Mesodermal cell (in vitro differentiated cells): ENCODE measurements around the gene GATA5.

ENCODE experiments used
- H3K27ac ChIP-seq: 2 replicates; pipeline ENCODE4 v1.7.0; 2013; ENCODE audit warnings: mild to moderate bottlenecking, low read depth, low read length, moderate library complexity; ENCODE audit not compliant: severe bottlenecking
- H3K36me3 ChIP-seq: 2 replicates; pipeline ENCODE4 v1.7.1; 2013; ENCODE audit warnings: mild to moderate bottlenecking, low read length, moderate library complexity; ENCODE audit not compliant: control insufficient read depth, insufficient read depth
- H3K4me1 ChIP-seq: one replicate; pipeline ENCODE4 v1.7.1; 2013; ENCODE audit warnings: mild to moderate bottlenecking, low read length; ENCODE audit not compliant: insufficient read depth, control insufficient read depth, poor library complexity, severe bottlenecking
- H3K4me3 ChIP-seq: 2 replicates; pipeline ENCODE4 v1.7.0; 2013; ENCODE audit warnings: low read length, control low read depth, mild to moderate bottlenecking; ENCODE audit not compliant: insufficient read depth, poor library complexity, severe bottlenecking; ENCODE audit errors: extremely low read depth
- H3K9me3 ChIP-seq: 2 replicates; pipeline ENCODE4 v1.7.1; 2013; ENCODE audit warnings: mild to moderate bottlenecking, low read length, moderate library complexity; ENCODE audit not compliant: control insufficient read depth
- WGBS, 2 experiments: methylation state at CpG; one replicate each; pipeline ENCODE4 v1.1.5; 2013; ENCODE audit warnings: missing lambda C conversion rate in 2 of 2; ENCODE audit not compliant: insufficient coverage in 2 of 2; 5-methylcytosine and 5-hydroxymethylcytosine counted together

GATA5 gene

GRCh38 chr20:62487561-62488354 lies 12.0 kb upstream of the GATA5 start:
- H3K27ac ChIP-seq, result peak overlapping the region; percentile 64
- no peaks in the 10 kb centered on the region for H3K36me3 ChIP-seq
- H3K4me1 ChIP-seq, result peaks cover 53% of the 10 kb centered on the region
- H3K4me3 ChIP-seq, result no peak overlapping the region
- peaks cover 8% of the 10 kb centered on the region for H3K9me3 ChIP-seq
- WGBS, 2 experiments, result 73 to 78% methylated on average over 6 to 8 of the region's 14 CpGs

- Histone ChIP-seq H3K4me3 (no peak overlapping the region), H3K36me3 (no peaks in the 10 kb centered on the region), H3K4me1 (peaks cover 59% of the 10 kb centered on the region), H3K9me3 (peaks cover 8% of the 10 kb centered on the region), H3K27ac (peak overlapping the region; percentile 64)
- WGBS, 2 experiments, result 84% methylated on average over 14 to 21 of the region's 21 CpGs
Measured at GRCh38 chr20:62487118-62487517, 11.3 kb upstream of the GATA5 start.

DNA sequence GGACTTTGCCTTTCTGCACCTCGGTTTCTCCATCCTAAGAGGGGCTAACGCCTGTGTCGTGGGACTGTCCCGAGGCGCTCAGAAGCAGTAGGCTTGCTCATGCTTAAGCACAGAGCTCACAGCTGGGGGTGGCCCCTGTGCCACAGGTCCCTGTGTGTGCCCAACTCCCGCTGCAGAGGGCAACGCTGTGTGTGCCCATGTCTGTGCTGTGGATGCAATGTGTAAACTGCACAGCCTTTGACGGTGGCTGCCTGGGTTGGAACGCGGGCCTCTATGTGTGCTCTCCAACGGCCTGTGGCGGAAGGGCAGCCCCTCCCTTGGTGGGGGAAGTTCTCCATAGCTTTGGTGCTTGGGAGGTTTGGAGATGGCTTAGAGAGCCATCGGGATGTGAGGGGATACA lies 10.7 kb upstream of the GATA5 start:
- Histone ChIP-seq H3K4me3 (no peak overlapping the region), H3K27ac (peak overlapping the region; percentile 64), H3K36me3 (no peaks in the 10 kb centered on the region), H3K4me1 (peaks cover 65% of the 10 kb centered on the region), H3K9me3 (peaks cover 8% of the 10 kb centered on the region)
- 85 to 87% methylated on average over 13 of the region's 13 CpGs for WGBS, 2 experiments

- Histone ChIP-seq H3K36me3 (no peaks in the 10 kb centered on the region), H3K4me3 (no peak overlapping the region), H3K4me1 (peaks cover 72% of the 10 kb centered on the region), H3K27ac (peak overlapping the region; percentile 98), H3K9me3 (peaks cover 1% of the 10 kb centered on the region)
- 78 to 82% methylated on average over 17 of the region's 17 CpGs for WGBS, 2 experiments
Measured at GRCh38 chr20:62485701-62486089, 9.9 kb upstream of the GATA5 start.

DNA sequence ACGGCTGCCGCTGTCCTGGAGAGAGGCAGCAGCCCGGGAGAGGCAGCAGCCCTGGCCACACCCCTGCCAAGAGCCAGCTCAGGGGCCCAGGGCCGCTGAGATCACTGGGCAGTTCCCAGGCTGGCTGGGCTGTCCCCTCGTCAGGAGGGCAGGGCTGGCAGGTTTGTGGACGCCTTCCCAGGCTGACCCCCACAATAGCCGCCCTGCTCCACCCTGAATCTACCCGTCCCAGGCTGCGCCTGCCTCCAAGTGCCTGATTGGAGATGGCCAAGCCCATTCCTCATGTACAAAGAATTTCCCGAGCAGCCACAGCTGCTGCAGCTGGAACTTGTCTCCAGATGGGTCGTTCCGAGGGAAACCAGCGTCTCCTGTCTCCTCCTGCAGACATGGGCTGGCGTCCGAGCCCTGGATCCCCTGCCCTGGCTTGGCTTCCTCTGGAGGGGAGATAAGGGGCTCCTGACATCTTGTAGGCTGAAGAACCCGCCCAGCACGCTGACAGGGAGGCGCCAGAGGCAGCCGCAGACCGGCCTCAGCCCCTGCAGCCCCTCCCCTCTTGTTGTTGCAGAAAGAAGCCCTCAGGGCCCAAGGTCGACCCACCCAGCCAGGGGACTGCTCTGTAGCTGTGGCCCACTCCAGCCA lies 9.4 kb upstream of the GATA5 start:
- no peaks in the 10 kb centered on the region for H3K9me3 ChIP-seq
- no peaks in the 10 kb centered on the region for H3K36me3 ChIP-seq
- no peak overlapping the region for H3K4me3 ChIP-seq
- 22 to 29% methylated on average over 18 to 21 of the region's 21 CpGs for WGBS, 2 experiments
- H3K27ac ChIP-seq, result peak overlapping the region; percentile 98
- H3K4me1 ChIP-seq, result peaks cover 77% of the 10 kb centered on the region

- H3K27ac ChIP-seq, result peak overlapping the region; percentile 98
- no peaks in the 10 kb centered on the region for H3K36me3 ChIP-seq
- 85 to 96% methylated on average over 9 of the region's 9 CpGs for WGBS, 2 experiments
- H3K9me3 ChIP-seq, result no peaks in the 10 kb centered on the region
- H3K4me3 ChIP-seq, result no peak overlapping the region
- H3K4me1 ChIP-seq, result peaks cover 78% of the 10 kb centered on the region
Measured at GRCh38 chr20:62484478-62484877, 8.7 kb upstream of the GATA5 start.

GRCh38 chr20:62483613-62484458 lies 8.0 kb upstream of the GATA5 start:
- no peak overlapping the region for H3K4me3 ChIP-seq
- H3K4me1 ChIP-seq, result peaks cover 78% of the 10 kb centered on the region
- WGBS, 2 experiments, result 91 to 95% methylated on average over 21 to 25 of the region's 25 CpGs

GRCh38 chr20:62482974-62483373 lies 7.2 kb upstream of the GATA5 start:
- H3K27ac ChIP-seq, result peak overlapping the region; percentile 23
- no peaks in the 10 kb centered on the region for H3K36me3 ChIP-seq
- H3K4me3 ChIP-seq, result no peak overlapping the region
- WGBS, 2 experiments, result 13 to 30% methylated on average over 6 to 7 of the region's 8 CpGs
- H3K4me1 ChIP-seq, result peaks cover 75% of the 10 kb centered on the region
- no peaks in the 10 kb centered on the region for H3K9me3 ChIP-seq

More at GRCh38 chr20:62483613-62484458, 8.0 kb upstream of the GATA5 start:
- Histone ChIP-seq H3K9me3 (no peaks in the 10 kb centered on the region), H3K36me3 (no peaks in the 10 kb centered on the region), H3K27ac (peak overlapping the region; percentile 98)

DNA sequence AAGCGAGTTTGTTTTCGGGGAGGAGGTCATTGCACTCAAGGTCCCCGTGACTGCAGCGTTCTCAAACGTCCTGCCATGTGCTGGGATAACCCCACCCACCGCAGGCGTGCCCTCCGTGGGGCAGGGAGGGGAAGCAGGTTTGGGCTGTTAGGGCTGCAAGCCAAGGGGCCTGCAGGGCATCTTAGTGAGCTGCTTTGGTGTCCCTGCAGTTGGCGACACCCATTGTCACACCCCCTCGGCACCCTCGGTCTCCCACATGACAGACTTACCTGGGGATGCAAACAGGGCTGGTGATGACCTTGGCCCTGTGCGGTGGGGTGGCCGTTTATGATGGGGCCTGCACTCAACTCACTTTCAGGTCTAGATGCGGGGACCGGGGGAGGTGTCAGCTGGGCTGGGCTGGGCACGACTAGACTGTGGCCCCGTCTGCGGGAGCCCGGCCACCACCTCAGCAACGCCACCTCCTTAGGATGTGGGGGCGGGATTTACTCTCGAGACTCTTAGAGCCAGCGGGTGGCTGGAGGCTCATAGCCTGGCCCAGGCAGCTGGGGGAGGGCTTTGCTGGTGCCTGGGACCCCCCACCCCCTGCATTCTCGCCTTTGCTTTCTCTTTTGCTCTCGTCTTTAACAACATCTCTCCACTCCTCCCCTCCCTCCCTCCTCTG lies 6.5 kb upstream of the GATA5 start:
- H3K27ac ChIP-seq, result no peak overlapping the region
- H3K4me1 ChIP-seq, result peaks cover 68% of the 10 kb centered on the region
- 11 to 17% methylated on average over 15 to 18 of the region's 25 CpGs for WGBS, 2 experiments
- H3K4me3 ChIP-seq, result no peak overlapping the region
- H3K9me3 ChIP-seq, result no peaks in the 10 kb centered on the region
- H3K36me3 ChIP-seq, result no peaks in the 10 kb centered on the region

GRCh38 chr20:62481425-62482145 lies 5.8 kb upstream of the GATA5 start:
- H3K4me3 ChIP-seq, result no peak overlapping the region
- H3K9me3 ChIP-seq, result no peaks in the 10 kb centered on the region
- H3K4me1 ChIP-seq, result peaks cover 61% of the 10 kb centered on the region
- WGBS, 2 experiments, result 27 to 31% methylated on average over 19 to 28 of the region's 29 CpGs
- H3K27ac ChIP-seq, result no peak overlapping the region
- H3K36me3 ChIP-seq, result no peaks in the 10 kb centered on the region
